ENCODE results near the gene LHFPL6. TPM values are rescaled to one million over a fixed set of nuclear protein-coding genes. Genes with fewer than 3 reads are reported as not detected.

Gene LHFPL6
- total RNA-seq, 1 donor from 2014 or later = 37.7 TPM

GRCh38 chr13:39602277-39602613 lies 748 bp downstream of the LHFPL6 start:
- no peak for DNase-seq (ENCODE audit: low read depth, low spot score)
- no peak for TF ChIP-seq CTCF (conservative IDR thresholded peaks at IDR 0.05)
- no peaks in the 10 kb centered on the region for H3K27me3 Mint-ChIP-seq (ENCODE audit: low read depth)
- H3K4me1 Mint-ChIP-seq = peaks cover 52% of the 10 kb centered on the region
- no peaks in the 10 kb centered on the region for H3K9me3 Mint-ChIP-seq
- H3K4me3 Mint-ChIP-seq = peak overlapping the region; percentile 91
- H3K36me3 Mint-ChIP-seq (ENCODE audit: low read depth) = peaks cover 6% of the 10 kb centered on the region
- peak overlapping the region; percentile 72 for H3K27ac Mint-ChIP-seq (ENCODE audit: unreplicated experiment)

DNA sequence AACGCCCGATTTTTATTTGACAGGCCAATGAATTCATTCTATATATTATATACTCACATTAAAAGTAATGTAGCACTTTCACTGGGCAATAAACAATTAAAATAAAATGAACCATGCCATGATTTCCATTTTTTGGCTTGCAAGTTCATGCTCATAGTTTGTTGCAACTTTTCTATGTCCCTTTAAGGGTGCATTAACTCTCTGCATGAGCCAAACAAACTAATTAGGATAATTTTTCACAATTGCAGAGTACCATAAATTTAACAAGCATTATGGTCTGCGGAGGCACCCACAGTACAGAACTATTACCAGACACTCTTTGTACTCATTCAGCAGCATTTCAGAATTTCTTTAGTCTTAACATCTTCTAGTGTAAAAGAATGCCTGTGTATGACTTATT lies 1.4 kb downstream of the LHFPL6 start:
- Mint-ChIP-seq H3K27ac (ENCODE audit: unreplicated experiment) (no peak overlapping the region), H3K36me3 (ENCODE audit: low read depth) (peaks cover 6% of the 10 kb centered on the region), H3K4me3 (peak overlapping the region; percentile 91), H3K27me3 (ENCODE audit: low read depth) (no peaks in the 10 kb centered on the region), H3K9me3 (no peaks in the 10 kb centered on the region), H3K4me1 (peaks cover 52% of the 10 kb centered on the region)
- DNase-seq (ENCODE audit: low read depth, low spot score) = no peak
- TF ChIP-seq CTCF (conservative IDR thresholded peaks at IDR 0.05) = no peak

- TF ChIP-seq CTCF (conservative IDR thresholded peaks at IDR 0.05) = peak; percentile 26
- Mint-ChIP-seq H3K4me3 (peak overlapping the region; percentile 91), H3K36me3 (ENCODE audit: low read depth) (peaks cover 7% of the 10 kb centered on the region), H3K9me3 (peaks cover under 1% of the 10 kb centered on the region), H3K27me3 (ENCODE audit: low read depth) (no peaks in the 10 kb centered on the region), H3K4me1 (peaks cover 52% of the 10 kb centered on the region), H3K27ac (ENCODE audit: unreplicated experiment) (peak overlapping the region; percentile 10)
- DNase-seq (ENCODE audit: low read depth, low spot score) = peak; percentile 23
Observed at GRCh38 chr13:39600766-39601165, 2.2 kb downstream of the LHFPL6 start.

DNA sequence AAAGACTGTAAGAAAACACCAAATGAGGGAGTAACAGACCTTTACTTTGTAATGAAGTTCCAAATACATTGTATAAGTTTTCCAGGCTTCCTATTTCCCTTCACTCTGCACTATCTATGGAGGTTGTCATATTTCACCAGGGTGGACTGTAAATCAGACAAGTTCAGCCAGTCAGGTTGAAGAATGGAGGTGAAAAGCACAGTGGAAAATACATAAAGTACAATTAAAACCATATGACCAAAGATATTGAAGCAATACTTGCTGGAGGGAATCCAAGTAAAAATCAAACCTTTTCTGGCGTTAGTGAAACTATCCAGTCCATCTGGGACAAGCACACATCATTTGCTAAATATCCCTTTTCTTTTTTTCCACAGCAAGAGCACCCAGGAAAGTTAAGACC lies 3.2 kb downstream of the LHFPL6 start:
- Mint-ChIP-seq H3K27ac (ENCODE audit: unreplicated experiment) (peak overlapping the region; percentile 21), H3K36me3 (ENCODE audit: low read depth) (peaks cover 14% of the 10 kb centered on the region), H3K9me3 (peaks cover 6% of the 10 kb centered on the region), H3K4me3 (peak overlapping the region; percentile 91), H3K4me1 (peaks cover 55% of the 10 kb centered on the region), H3K27me3 (ENCODE audit: low read depth) (no peaks in the 10 kb centered on the region)
- no peak for DNase-seq (ENCODE audit: low read depth, low spot score)
- no peak for TF ChIP-seq CTCF (conservative IDR thresholded peaks at IDR 0.05)

DNA sequence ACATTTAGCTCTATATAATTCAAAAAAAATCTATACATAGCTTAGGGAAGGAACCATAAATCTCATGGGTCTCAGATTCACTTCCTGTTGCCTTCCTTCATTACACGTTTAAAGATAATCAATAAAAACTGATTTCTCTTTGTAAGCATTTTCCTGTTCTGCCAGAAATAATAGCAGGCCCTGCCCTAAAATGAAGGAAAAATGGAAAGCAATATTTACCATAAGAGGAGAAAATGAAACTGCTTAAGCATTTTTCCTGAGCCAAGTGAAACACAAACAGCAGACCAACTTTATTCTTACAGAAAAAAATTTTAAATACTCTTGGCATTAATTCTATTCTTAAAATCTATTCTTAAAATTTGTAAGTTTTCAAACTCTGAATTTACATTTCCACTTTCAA lies 4.0 kb downstream of the LHFPL6 start:
- H3K27ac Mint-ChIP-seq (ENCODE audit: unreplicated experiment) = no peak overlapping the region
- peak overlapping the region; percentile 91 for H3K4me3 Mint-ChIP-seq
- TF ChIP-seq CTCF (conservative IDR thresholded peaks at IDR 0.05) = no peak
- DNase-seq (ENCODE audit: low read depth, low spot score) = no peak
- peaks cover 54% of the 10 kb centered on the region for H3K4me1 Mint-ChIP-seq
- H3K9me3 Mint-ChIP-seq = peaks cover 6% of the 10 kb centered on the region
- no peaks in the 10 kb centered on the region for H3K27me3 Mint-ChIP-seq (ENCODE audit: low read depth)
- H3K36me3 Mint-ChIP-seq (ENCODE audit: low read depth) = peaks cover 21% of the 10 kb centered on the region

DNA sequence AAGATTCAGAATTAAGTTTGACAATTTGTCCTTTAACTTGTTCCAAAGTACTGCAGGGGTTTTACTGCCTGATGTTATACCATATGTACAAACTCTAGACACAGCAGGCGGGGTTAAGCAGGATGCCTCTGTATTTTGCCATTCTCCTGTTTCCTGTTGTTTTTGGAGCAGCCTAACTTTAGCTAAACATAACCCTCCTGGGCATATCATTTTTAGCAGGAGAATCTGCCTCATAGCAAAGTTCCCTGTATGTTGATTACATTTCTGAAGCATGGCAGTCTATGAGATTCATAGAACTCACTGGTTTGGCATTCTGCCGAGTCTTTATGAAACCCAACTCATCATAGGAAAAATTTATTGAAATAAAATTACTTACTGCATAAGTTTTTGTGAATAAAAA lies 5.2 kb downstream of the LHFPL6 start:
- DNase-seq (ENCODE audit: low read depth, low spot score) = no peak
- H3K36me3 Mint-ChIP-seq (ENCODE audit: low read depth) = peaks cover 24% of the 10 kb centered on the region
- H3K27me3 Mint-ChIP-seq (ENCODE audit: low read depth) = no peaks in the 10 kb centered on the region
- H3K9me3 Mint-ChIP-seq = peaks cover 6% of the 10 kb centered on the region
- no peak overlapping the region for H3K27ac Mint-ChIP-seq (ENCODE audit: unreplicated experiment)
- no peak for TF ChIP-seq CTCF (conservative IDR thresholded peaks at IDR 0.05)
- H3K4me3 Mint-ChIP-seq = peak overlapping the region; percentile 65
- H3K4me1 Mint-ChIP-seq = peaks cover 47% of the 10 kb centered on the region

All from neural crest cell (in vitro differentiated cells).